NCI-H1105 (cell line): Measurements from ENCODE around the gene PRRX2.
"Not testable (repeated sequence)": the region's sequence is repeated elsewhere in the genome, so short reads cannot be mapped to it uniquely, and the experiment has no call there.

Source experiments
- DNase-seq: peaks from one replicate; lab custom pipeline; 2025; lab: John Stamatoyannopoulos, UW

Gene PRRX2

DNA sequence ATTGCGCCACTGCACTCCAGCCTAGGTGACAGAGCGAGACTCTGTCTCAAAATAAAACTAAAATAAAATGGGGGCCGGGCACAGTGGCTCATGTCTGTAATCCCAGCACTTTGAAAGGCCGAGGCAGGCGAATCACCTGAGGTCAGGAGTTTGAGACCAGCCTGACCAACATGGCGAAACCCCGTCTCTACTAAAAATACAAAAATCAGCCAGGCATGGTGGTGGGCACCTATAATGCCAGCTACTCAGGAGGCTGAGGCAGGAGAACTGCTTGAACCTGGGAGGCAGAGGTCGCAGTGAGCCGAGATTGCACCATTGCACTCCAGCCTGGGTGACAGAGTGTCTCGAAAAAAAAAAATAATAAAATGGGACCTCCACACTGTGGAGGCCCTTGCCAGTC, 29.1 kb upstream of the PRRX2 start:
- DNase-seq: not testable (repeated sequence)

DNA sequence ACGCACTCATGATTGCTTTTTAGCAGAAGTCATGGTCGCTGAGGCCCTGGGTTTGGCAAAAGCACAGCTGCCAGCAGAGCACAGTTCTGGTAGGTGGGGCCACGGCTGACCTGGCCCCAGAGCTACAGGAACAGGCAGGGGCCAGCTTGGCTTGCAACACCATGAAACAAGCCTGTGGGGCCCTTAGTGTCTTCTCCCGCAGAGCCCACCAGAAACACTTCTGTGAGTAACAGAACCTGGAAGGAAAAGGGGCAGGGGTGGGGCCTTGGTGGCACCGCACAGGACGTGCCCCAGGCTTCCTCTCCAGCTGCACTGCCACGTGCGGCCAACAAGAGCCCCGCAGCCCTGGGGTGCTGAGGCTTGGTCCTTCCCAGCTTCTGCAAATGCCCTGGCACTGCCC, 28.3 kb upstream of the PRRX2 start:
- DNase-seq: no peak

DNA sequence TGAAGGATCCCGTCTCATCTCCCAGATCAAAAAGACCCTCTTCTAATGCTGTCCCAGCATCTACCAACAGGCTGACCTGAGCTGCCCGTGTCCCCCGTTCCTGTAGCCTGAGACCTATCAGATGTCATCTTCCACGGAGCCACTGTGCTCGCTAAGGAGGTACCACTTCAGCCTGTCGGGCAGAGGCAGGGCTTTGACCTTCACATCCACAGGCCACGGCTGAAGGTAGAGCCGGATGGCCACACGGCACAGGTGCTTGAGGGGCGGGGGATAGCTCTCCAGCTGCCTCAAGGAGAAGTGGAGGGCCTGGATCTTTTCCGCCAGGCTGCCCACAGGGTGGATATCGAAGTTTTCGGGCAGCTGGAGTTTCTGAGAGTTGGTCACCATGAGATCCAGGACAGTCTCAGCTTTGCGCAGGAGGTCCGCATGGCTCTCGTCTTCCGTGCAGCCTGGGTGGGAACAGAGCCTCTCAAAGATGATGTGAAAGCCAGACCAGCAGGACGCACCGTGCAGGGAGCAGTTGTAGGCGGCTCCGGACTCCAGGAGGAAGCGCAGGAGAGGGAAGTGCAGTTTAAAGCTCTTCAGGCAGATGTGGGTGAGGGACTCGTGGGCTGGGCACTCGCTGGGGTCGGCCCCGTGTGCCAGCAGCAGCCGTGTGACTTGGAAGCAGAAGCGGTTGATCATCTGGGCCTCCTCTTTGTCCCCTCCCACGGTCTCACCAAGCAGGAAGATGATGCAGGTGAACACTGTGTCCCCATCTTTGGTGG, 27.6 kb upstream of the PRRX2 start:
- no peak for DNase-seq

DNA sequence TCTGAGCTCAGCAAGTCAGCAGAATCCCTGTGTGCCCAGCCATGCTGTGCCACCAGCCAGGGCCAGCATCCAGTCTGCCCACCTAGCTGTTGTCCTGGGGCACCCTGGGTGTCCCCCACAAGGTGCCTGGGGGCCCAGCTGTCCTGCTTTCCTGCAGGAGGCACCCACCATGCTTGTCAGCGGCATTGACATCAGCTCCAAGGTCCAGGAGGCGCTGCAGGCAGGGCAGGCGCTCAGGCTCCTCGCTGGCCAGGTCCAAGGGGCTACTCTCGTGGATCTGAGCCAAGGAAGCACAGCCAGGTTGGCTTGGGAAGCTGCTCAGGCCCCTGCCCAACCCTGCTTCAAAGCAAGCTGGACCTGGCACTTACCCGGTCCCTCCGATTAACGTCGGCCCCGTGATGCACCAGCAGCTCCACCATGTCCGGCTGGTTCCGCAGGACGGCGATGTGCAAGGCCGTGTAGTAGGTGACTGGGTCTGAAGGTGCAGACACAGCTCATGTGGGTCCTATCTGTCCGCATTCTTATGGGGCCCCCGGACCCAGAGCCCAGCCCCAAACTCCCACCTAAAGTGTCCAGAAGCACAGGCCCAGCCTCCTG, 26.3 kb upstream of the PRRX2 start:
- DNase-seq: no peak

DNA sequence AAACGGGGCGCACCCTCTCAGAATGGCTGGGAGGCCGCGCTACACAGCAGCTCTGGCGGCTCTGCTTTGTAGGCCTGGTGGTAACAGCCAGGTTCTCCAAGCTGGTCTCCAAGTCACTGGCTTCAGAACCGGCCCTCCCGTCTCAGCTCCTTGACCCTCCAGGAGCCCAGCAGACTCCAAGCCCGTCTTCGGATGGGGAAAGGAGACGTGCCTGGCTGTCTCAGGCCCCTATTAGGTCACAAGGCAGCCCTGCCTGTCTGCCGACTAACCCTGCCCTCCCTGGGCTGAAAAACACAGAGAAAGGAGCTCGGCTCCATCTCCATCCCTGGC, 25.7 kb upstream of the PRRX2 start:
- DNase-seq: no peak

DNA sequence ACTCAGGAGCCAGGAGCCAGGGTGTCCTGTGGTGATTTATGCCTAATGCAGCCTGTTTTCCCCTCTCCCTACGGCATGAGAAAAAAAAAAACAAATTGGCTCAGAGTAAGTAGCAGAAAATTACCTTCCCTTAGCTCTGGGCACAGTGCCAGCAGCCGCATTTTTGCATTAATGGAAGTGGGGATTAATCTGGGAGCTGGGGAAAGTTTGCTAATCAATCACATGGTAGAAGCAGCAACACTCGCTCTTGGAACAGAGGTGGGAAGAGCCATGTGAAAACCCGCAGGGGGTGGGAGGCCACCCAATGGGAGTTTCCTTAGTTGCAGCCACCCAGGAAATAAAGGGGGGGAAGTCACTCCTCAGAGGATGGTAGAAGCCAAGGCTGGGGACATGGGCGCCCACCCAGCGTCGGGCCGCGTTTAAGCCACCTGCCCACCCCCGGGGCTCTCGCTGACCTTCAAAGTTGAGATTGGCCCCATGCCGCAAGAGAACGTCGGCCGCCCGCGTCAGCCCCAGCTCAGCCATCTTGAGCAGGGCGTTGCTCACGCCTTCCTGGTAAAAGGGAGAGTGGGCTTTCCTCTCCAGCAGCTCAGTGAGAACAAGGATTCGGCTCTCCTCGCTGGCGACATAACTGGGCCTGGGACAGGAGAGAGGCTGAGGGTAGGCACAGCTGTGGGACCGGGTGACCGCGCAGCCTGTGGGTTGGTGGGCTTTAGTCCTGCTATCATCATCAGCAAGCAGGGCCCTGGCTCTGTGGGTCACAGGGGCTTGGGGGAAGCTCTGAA, 25.2 kb upstream of the PRRX2 start:
- DNase-seq: peak; percentile 88

DNA sequence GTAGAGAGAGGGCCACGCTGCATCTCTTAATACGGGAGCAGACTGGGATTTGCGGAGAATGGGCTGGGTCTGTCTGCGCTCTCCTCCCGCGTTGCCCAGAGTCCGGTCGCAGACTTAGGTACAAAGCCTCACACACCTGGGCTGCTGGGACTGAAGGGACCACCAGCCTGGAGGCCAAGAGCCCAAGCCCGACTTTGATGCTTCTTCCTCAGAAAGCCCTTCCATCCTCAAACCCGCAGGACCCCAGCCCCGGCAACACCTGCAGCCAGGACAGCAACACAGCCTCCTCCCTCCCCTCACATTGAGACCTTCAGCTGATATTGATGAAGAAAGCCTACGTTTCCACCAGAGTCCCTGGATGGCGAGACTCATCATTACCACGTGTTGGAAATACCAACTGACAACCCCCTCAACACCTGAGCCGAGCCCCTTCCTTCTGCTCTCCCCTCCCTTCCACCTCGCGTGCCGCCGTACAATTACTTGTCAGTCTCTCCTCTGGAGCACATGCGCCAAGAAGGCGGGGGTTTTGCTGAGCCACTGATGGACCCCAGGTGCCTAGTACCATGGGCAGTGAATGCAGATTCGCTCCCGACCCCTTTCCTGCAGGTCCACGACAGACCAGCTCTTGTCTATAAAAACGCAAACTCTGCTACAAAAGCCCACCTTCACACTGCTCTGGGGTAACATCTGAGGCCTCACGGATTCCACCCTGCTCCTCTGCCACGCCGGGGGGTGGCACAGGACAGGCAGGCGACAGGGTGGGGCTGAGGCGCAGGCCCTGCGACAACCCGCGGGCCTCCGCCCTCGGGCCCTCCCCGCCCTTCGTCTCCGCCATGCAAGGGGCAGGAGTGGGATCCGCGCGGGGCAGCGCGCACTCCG, 24.3 kb upstream of the PRRX2 start:
- no peak for DNase-seq

DNA sequence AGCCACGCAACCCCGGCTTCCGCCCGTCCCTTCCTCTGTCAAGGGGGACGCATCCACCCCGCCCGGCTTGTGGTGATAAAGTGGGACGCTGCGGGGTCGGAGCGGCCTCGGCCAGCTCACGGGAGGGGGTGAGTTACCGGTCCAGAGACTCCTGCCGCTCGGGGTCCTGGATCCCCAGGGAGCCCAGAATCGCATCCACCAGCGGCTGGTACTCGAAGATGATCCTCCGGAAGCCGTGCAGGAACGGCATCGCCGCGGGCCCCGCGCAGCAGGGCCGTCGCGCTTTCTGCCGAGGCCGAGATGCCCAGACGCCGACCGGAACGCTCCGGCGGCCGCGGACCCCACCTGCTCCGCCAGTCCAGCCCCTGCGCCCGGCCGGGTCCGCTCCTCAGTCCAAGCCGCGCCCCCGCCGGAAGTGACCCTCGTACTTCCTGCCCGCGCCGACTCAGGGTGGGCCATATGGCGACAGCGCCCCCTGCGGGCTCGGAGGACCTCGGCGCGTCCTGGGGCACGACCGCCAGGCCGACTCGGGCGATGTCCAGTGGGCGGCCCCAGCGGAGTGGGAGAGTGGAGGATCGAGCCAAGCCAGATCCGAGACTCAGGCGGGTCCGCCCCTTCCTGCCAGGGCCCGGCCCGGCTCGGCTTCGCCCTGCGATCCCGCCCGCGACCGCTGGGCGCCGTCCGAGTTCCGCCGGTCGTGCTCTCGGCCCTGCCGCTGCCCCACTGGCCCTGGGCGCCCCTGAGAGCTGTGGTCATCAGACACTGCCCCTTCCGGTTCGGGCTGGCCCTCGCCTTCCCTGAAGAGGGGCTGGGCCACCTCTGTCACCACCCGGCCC, 23.5 kb upstream of the PRRX2 start, which contains the start of gene ASB6:
Gene ASB6, minus strand, starts transcription at position 402 of the 836 bp plus-strand sequence. Its CDS starts 152 bp downstream, at position 250.
- DNase-seq: peak; percentile 84

DNA sequence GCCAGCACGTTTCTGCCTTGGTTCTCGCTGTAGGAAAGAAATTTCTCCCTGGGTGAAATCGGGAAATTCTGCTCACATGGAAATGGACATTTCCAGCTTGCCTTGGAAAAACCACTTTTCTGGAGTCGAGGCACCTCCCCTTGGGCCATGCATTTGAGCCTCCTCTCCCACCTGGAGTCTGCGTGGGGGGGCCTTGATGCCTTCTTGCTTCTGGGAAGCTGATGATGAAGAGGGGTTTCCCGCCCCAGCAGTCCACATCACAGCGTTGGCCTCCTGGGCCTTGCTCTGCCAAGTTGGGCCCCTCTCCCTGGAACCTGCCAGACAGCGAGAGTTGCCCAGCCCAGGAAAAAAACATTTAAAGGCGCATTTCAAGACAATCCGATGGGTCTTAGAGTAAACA, 21.7 kb upstream of the PRRX2 start:
- DNase-seq: no peak

DNA sequence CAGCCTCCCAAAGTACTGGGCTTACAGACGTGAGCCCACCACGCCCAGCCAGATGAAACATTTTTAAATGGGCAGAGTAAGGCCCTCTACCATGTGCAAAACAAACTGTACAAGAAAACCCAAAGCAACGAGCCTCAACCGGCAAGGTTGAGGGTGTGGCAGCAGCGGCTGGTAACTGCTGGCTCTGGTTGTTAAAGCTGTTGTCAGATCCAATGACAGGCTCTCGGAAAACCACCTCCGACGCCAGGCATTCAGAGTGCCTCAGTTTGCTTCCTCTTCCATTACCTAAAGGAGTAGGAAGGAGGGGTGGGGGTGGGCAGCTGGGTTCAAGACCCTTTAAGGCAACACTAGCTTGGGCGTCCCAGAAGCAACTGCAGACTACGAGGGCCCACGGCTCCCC, 21.1 kb upstream of the PRRX2 start:
- DNase-seq: no peak

DNA sequence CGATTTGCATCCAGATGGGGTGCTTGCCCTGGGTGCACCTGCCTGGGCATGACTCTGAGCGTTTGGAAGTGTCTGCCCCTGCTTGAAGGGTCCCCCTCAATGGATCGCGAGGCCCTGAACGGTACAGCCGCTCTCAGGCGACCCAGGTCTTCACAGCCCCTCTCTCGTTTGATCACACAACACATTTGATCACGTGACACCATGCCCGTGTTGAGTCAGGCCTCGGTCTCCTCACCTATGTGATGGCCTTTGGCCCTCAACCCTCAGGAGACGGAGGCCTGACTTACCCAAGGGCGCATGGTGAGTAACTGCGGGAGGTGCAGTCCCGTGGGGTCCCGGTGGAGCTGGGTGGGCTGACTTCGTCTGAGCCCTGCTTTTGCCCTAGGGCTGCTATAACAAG, 20.5 kb upstream of the PRRX2 start:
- no peak for DNase-seq

DNA sequence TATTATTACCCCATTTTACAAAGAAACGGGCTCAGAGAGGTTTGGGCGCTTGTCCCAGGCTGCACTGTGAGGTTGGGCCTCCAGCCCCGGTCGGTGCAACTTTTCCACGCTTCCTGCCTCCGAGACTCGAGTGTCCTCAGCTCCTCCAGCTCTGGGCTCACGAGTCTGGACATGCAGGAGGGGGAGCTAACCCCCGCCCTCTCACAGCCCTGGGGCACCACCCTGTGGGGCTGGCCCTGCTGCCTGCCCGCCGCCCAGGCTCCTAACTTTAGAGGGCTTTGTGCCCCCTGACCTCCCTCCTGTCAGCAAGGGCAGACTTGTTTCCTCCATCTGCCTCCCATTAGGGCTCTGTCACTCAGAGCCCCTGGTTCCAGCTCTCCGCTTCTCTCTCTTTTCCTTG, 19.2 kb upstream of the PRRX2 start:
- no peak for DNase-seq

DNA sequence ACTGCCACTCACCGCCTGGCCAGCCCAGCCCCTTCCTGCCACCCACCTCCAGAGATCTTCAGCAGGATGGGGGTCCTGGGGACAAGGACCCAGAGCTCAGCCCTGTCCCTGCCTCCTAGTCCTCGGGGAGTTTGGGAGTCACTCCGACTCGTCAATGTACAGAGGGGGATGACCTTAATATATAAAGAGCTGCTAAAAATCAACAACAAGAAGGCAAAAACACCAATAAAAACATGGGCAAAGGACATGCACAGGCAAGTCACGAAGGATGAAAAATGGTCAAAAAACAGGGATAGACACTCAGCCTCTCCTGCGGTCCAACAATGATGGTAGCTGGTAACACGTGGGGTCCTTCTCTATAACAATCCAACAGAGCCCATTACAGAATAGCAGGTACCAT, 18.8 kb upstream of the PRRX2 start:
- no peak for DNase-seq

DNA sequence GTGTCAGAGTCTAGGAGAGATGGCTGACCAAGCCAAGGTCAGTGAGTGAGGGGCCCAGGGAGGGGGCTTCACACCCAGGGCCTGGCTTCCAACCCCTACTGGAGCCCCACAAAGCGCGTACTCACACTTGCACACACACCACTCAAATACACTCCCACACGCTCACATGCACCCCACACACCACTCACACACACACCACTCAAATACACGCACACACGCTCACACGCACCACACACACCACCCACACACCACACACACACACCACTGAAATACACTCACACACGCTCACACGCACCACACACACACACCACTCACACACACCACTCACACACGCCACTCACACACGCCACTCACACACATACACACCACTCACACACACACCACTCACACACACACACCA, 17.8 kb upstream of the PRRX2 start:
- DNase-seq: no peak

DNA sequence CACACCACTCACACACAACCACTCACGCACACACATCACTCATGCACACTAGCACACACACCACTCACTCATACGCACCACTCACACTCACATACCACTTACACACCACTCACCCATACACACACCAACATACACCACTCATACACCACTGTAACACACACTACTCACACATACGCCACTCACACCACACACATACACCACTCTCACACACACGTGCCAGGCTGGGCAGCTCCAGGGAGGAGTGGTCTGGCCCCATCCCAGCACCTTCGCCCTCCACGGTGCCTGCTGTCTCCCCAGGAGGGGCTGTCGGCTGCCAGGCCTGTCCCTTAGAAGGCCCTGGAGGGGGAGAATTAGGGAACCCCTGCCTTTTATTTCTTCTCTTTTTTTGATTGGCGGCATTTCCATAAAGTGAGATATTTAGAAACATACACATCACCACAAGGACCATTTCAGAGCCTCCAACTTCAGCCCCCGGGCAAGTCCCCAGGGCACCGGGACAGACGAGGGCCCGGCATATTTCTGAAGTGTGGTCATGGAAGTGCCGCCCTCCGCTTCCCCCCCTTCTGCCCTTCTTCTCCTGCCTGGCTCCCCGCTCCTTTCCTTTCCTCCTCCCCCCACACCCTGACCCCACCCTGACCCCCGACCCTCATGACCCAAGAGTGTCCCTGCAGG, 17.2 kb upstream of the PRRX2 start:
- no peak for DNase-seq

DNA sequence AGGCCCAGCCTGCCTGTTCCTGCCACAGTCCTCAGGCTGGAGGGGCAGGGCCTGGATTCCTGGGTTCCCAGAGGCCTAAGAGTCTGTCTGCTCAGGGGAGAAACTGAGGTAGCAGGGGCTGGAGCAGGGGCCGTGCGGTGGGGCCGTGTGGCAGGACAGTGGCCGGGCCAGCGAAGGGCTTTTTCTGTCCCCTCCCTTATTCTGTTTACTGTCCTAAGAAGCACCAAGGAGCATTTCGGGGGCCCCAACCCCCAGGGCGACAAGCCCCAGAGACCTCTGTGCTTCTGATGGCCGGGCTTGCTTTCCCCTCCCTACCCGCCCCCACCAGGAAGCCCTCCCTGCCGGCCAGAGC, 16.7 kb upstream of the PRRX2 start:
- DNase-seq: no peak

DNA sequence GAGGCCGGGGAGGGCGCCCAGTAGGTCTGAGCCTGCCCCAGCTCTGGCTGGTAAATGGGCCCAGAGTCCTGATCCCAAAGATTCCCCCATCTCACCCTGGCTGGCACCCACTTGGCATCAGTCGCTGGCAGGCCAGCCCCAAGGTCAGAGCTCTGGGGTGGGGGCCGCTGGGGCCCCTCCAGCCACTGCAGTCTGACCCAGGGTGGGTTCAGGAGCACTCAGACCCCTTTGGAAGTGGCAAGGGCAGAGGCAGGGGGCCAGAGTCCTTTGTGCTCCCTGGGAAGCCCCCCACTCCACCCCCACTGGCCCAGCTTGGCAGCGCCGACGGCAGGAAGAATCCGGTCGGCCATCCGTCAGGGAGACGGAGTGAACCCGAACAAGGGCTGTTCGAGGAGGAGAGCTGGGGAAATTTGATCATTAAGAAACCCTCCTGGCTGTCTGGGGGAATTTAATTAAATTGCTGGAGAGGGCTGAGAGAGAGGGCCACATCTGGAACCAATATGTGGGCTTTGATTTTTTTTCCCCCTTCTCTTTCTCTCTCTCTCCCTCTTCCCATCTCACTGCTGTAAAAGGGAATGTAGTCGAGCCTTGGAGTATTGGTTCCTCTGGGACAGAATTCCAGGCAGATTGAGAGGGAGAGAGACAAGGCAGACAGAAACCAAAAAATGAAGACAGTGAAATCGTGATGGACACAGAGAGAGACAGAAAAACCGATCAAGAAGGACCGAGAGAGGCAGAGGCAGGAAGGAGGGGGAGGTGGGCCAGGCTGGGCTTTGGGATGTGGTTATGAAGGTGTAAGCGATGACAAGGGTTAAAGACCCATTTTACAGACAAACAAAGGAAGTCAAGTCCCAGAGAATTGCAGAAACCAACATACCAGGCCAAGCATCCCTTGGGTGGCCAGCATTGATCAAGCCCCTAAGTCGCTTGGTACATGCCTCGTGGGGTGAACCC, 15.4 kb upstream of the PRRX2 start:
- no peak for DNase-seq

DNA sequence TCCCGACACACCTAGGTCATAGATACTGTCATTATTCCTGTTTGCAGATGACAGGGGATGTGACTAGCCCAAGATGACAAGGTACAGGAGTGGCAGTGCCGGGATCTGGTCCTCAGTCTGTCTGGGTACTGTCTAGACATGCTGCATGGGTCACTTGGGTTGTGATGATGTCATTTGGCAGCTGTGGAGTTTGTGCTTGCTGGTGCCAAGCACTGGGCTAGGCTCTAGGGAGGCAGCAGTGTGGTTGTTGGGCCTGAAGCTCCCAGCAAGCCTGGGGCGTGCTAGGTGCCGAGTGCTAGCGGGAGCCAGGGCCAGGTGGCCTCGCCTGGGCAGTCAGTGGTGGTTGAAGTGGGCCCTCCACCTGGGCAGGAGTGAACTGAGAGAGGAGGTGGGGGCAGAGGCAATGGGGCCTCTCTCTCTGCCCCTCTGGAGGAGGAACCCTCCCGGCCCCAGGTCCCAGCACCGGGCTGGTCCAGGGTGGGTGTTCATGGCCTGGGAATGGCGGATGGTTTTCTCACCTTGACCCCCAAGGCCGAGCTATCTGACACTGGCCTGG, 14.7 kb upstream of the PRRX2 start:
- DNase-seq: no peak

DNA sequence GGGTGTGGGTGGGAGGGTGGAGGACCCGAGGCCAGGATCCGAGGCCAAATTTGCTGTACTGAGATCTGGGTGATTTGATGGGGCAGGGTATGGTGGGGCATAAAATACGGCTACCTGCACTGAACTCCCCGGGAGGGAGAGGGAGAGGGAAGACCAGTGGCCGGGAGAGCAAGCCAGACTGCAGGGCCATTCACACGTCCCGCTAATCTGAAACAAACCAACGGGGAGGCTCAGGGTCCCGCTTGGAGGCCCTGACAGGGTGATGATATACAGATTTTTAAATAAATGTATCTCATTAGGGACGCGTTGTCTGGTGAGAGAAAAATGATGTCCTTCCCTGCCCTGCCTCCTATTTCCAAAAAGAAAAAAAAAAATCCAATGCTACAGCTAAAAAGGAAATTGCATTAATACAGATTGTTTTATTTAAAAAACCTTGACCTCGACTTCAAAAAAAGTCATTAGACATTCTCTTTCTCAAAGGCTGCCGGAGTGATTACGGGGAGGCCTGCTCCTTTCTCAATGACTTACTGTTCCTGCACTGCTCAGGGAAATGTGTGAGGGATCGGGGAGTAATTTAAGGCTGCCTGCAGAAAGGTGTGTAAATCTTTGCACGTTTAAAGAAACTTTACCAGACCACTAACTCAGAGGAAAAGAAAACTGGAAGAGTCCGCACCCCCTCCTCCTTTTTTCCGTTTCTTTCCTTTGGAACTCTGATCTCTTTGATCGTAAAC, 11.5 kb upstream of the PRRX2 start:
- no peak for DNase-seq
